ENCODE results near the gene PRKCH.
"Not testable (repeated sequence)": the region's sequence is repeated elsewhere in the genome, so short reads cannot be mapped to it uniquely, and the experiment has no call there.

PRKCH gene

DNA sequence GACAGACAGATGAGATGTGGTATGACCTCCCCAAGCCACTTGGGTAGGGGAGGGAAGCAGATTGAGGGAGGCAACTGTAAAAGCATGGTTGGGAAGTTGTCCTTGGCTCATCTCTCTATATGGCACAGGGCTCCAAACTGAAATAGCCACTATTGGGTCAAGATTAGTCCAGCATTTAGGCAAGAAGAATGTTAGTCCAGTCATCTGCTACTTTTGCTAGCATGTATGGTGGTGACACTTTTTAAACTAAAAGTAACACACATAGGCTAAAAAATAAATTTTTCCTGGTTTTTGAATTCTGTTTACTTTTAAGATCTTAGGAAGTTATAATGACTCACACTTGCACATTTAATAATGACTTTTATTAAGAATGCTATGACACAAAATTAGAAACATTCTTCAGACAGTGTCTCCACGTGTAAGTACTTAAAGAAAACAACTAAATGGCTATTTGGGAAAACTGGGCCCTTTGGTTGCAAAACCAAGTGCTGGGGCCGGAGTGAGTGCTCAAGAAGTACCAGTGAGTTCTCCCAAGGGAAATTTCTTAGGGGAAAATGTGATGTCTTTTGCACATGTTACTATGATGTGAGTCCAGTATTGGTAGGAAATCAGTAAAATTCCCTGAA lies 194.9 kb downstream of the PRKCH start:
- DNase-seq (ENCODE audit: low spot score) = no peak

DNA sequence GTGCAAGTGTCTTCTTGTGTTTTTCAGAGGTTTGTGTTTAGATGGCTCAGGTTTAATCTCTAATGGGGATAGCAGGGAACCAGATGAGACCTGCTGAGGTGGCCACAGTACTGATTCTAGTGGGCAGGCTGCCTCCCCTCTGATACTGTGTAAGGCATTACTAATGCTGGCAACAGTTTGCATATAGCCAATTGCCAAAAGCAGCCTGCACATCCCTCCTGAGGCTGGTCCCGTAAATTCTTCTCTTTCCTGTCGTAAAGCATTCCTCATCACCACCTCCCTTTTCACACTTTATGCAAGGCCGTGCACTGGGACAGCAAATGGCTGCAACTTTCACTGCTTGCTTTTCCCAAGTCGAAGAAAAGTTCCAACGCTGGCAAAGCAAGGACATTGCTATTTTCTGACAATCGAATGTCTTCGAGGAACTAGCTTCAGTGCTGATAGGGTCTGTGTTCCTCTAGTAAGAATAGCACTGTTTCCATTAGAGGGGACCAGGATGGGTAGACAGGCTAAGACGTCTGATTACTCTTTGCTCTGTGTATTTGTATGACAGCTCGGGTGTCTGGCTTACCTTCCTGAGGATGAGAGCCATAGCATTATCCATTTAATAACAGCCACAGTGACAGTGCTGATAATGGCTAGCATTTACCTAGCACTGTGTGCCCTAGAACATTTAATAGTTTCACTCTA lies 195.7 kb downstream of the PRKCH start:
- no peak for DNase-seq (ENCODE audit: low spot score)

DNA sequence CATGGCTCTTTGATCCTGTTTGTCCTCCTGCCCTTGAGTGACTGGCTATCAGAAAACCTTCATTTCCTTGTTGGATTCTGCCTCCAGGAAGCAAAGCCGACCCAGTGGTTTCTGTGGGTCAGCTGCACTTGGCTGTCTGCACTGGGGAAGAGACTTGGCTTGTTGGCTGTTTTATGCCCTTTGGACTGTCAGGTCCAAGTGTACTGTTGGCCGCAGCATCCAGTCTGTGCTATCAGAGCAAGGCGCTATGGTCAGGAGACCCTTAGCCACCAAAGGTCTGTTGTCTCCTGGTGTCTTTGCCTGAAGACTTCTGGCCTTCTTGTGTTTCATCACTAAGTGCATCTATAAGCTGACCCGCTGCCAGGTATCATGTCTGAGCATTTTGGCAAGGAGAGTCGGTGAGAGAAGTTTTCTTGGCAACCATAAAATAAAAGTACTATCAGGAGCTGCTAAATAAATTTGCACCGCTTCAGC lies 196.6 kb downstream of the PRKCH start:
- no peak for DNase-seq (ENCODE audit: low spot score)

DNA sequence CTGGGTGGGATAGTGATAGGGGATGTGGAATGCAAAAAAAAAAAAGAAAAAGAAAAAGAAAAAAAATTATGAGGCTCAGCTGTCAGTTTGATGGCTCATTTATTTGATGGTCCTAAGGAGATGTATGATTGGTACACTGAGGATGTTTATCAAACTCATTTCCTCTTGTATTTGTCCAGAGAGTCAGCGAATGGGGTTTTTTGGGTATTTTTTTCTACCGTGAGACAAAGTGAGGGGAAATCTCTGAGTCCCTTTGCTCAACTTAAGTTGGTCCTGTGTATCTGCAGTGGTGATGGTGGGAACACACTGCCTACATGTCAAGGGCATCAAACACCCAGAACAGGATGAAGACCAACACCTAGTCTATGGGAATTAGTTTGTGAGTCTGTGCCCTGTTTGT lies 197.0 kb downstream of the PRKCH start:
- no peak for DNase-seq (ENCODE audit: low spot score)

DNA sequence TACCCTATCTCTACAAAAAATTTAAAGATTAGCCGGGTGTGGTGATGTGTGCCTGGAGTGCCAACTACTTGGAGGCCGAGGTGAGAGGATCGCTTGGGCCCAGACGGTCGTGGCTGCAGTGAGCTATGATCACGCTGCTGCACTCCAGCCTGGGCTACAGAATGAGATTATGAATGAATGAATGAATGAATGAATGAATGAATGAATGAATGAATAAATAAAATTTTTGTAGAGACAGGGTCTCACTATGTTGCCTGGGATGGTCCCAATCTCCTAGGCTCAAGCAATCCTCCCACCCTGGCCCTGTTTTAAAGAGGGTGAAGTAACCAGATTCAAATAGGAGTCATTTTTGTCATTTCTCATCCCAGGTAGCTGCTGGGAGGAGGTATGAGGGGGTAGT lies 197.7 kb downstream of the PRKCH start:
- no peak for DNase-seq (ENCODE audit: low spot score)

DNA sequence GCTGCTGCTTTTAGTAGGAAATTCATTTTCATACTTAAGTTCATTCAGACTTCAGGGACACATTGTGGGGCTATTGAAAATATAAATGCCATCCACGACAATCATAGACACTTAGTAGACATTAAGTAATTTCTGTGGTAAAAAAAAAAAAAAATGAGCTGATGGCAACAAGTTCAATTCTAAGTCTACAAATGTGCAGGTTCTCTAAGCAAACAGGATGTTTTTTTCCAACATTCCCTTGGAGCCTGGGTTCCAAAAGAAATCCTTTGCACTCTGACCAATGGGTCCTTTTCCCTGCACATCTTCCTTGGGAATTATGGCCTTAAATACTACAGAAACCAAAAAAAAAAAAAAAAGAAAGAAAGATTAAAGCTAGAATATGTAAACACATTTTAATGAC lies 198.4 kb downstream of the PRKCH start:
- DNase-seq (ENCODE audit: low spot score) = no peak

DNA sequence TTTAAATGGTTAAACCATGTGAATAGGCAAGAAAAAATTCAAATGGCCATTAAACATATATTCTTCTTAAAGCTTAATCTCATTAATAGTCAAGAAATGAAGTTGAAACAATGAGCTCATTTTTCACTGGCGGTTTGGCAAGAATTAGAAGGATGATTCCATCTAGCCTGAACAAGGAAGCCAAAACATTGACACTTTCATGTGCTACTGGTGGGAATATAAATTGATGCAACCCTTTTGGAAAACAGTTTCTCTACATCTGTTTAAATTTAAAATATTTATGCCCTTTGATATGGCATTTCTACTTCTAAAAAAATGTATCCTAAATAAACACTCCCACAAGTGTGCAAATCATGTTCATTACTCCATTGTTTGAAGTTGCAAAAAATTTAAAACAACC lies 199.2 kb downstream of the PRKCH start:
- no peak for DNase-seq (ENCODE audit: low spot score)

DNA sequence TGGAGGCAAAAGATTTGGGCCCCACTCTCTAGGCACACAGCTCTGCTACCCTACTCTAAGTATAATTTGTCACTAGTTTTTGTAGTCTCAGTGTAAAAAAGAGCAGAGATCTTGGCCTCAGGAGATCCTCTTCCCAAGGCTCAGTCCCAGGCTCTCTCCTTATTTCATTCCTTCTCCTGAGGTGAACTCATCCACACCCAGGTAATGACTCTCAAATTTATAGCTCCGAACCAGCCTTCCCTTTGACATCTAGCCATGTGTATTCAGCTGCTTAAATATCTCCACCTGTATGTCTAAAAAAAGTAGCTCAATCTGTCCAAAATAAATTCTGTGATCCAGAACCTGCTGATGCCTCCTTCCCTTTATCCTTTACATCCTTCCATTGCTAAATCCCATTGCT lies 200.4 kb downstream of the PRKCH start:
- no peak for DNase-seq (ENCODE audit: low spot score)

DNA sequence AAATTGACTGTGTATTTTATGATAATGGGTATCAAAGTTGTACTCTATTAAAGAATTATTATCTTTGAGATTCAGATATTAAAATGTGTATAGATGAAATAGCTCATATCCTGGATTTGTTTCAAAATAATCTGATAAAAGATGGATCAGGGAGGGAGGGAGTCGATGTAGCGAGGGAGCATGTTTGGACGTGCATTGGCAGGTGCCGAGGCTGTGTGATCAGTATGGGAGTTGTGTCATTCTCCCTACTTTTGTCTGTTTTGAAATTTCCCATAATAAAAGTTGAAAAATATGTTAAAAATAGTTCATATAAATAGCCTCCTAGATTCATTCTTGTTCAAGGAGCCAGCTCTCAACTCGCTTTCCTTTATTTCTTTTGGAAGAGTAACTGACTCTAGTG lies 202.4 kb downstream of the PRKCH start:
- no peak for DNase-seq (ENCODE audit: low spot score)

DNA sequence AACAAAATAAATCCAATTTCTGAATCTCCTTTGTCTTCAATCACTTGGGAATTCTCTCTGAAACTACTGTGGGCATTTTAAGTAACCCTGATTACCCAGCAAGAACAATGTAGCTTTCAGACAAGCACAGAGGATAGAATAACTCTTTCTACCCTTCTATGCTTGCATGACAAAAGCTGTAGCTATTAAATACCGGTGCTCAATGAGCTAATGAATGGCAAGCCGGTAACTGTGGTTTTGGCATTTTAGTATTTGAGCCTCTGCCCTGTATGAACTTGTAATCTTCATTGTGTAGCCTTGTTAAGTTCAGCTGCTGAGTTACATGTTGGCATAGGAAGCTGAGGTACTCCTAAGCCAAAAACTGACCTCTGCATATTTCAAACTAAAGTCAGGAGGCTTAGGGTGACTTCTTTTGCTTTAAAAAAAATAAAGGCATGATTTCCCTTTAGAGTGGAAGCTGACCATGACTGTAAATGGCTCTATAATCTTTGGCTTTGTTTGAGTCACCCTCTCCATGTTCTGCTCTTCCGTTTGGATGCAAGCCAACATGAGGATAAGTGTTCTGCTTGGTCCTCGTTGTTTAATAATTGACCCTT lies 202.9 kb downstream of the PRKCH start:
- DNase-seq (ENCODE audit: low spot score) = no peak

DNA sequence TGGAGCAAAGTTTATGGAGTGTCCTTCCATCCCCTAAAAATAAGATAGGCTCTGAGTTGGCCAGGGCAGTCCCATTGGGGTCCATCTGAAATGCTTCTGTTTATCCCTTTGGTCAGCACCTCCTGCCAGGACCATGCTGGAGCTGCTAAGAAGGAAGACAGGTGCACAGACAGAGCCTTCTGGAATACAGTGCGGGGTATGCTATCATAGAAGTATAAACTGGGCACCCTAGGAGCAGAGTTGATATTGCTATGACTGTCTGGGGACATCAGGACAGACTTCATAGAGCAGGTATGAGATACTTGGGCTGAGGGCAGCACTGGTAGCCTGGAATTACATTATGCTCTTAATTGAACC lies 203.5 kb downstream of the PRKCH start:
- DNase-seq (ENCODE audit: low spot score) = no peak

DNA sequence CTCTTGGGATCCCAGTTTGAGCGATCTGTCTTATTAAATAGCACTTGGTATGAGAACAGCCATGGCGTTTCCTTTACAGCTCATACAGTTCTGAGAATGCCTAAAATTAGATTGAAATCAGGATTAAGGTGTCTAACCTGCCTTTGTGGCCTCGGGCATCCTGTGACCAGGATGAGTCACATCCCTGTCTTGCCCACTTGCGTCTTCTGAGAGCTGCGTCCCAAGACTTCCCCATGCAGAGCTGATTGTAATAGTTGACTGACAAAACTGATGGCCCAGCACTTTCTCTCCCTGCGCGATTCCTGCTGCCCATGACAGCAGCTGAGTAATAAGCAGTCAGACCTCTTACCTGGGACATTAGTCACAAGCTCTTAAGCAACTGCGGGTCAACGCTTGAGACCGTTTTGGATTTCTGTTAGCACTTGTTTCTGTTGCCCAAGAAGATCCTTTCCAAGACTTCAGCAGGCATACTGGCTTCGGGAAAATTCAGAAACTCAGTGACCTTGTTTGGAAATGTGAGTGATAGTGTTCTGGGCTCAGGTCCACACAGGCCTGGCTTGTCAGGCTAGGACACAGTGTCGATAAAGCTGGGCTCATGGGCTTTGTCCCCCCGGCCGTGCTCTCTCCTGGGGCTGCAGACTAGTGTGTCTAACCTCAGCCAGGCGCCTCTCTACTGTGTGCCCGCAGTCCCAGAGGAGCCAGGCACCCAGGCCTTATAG lies 204.1 kb downstream of the PRKCH start:
- DNase-seq (ENCODE audit: low spot score) = peak; percentile 95

DNA sequence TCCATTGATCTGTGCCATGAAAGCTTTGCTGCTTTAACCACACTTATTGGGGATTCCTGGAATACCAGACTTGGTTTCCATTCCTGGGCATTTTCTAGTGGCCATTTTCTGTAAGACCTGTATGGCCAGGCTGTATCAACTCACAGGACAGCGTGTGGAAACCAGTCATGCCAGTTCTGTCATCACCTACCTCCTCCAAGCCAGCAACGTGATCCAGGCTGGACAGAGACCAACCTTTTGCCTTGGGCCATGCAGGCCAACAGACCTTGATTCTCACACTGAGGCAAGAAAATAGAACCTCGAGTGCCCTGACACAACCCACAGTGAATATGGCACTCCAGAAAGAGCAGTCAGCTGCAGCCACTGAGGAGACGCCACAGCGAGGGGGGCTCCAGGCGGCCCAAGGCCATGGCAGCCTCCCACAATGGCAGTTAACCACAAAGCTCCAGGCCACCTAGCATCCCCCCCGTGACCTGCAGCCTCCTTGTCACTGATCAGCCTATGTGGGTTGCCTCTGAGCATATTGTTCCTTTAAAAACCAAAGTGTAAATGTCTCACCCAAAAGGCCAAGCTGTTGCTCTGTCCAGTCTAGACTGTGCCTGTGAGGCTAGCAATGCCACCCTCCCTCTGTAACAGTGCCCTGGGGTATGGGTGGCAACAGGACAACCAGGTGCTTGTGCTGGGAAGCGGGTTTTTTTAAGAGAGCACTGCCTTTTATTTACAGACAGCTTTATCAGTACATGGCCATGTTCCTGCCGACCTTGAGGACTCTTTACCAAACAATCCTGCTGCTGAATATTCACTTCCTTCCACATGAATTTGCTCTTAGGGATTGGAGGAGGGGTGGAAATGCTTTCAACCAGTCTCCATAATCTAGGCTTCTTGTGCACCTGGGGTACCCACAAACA lies 205.3 kb downstream of the PRKCH start:
- no peak for DNase-seq (ENCODE audit: low spot score)

DNA sequence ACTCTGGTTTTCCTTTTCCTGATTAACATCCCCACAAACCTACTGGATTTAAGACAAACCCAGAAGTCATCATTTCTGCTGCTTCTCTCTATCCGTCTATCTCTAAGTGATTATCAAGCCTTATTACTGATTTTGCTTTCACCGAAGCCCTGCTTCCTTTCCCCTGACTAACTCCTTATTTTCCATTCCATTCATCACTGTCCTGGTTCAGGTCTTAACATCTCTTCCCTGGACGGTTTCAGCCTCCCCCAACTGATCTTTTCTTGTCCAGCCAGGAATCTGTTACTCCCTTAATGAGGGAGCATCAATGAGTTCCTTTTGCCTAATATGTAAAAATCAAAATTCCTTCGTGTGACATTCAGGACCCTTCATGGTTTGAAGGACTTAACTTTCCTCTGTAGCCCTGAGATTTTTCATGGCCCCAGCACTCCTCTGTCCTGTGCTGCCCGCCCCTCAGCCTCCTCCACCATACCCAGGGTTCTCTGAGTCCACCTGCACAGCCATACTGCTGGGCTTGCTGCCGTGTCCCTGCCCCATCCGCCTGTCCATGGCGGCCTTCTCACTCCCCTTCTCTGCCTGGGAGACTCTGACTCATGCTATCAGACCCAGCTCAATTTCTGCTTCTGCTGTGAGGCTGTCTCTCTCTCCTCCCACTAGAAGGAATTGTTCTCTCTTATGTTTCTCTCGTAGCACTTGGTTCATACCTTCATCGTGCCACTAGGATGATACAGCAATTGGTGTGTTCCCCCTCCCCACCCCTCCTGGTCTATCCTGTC lies 206.1 kb downstream of the PRKCH start:
- DNase-seq (ENCODE audit: low spot score) = no peak

DNA sequence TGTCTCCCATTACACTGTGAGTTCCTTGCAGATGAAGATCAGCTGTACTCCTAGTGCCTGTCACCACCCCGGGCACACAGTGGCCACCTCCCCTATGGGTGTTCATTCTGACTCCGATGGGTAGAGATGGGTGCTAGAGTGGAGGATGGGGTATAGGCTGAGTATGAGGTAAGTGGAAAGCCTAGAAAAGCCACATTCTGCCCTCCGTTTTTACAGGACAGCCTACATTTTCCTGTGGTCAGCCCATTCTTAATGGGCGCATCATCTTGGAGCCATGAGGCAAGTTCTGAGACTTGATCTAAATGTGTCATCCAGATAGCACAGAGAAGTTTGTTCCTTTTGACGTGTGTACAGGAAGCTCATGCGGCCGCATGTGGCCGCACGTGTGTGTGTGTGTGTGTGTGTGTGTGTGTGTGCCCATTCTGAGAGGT lies 207.2 kb downstream of the PRKCH start:
- peak; percentile 83 for DNase-seq (ENCODE audit: low spot score)

DNA sequence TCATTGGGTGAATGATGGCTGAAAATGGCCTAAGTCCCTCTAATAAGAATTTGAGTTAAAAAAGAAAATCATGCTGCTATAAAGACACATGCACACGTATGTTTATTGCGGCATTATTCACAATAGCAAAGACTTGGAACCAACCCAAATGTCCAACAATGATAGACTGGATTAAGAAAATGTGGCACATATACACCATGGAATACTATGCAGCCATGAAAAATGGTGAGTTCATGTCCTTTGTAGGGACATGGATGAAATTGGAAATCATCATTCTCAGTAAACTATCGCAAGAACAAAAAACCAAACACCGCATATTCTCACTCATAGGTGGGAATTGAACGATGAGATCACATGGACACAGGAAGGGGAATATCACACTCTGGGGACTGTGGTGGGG lies 208.0 kb downstream of the PRKCH start:
- DNase-seq (ENCODE audit: low spot score) = not testable (repeated sequence)

DNA sequence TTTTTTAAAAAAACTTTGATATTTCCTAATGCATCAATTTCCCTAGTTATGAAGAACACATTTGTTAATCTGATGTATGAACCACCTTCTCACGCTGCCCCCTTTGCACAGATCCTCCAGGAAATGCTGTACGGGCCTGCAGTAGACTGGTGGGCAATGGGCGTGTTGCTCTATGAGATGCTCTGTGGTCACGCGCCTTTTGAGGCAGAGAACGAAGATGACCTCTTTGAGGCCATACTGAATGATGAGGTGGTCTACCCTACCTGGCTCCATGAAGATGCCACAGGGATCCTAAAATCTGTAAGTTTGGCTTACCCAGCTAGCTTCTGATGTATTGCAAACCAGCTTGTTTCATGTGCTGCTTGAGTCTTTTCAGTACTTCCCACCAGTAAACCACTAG lies 208.9 kb downstream of the PRKCH start:
- no peak for DNase-seq (ENCODE audit: low spot score)

DNA sequence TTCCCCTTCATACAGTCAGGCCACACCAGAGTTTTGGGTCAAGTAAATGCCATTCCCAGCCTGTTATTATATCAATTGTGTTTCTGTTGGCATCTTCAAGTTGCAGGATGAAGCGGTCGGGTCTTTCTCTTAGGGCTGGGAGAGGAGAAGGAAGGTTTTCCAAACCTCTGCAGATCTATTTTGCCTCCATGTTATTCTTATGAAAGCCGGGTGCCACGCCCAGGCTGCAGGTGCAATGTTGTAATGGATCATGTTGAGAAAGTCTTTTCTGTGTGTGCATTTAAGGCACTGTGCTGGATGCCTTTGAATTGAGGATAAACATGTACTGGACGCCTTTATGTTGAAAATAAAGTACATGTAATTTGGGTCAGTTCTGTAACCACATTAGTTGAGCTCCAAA lies 209.5 kb downstream of the PRKCH start:
- no peak for DNase-seq (ENCODE audit: low spot score)

DNA sequence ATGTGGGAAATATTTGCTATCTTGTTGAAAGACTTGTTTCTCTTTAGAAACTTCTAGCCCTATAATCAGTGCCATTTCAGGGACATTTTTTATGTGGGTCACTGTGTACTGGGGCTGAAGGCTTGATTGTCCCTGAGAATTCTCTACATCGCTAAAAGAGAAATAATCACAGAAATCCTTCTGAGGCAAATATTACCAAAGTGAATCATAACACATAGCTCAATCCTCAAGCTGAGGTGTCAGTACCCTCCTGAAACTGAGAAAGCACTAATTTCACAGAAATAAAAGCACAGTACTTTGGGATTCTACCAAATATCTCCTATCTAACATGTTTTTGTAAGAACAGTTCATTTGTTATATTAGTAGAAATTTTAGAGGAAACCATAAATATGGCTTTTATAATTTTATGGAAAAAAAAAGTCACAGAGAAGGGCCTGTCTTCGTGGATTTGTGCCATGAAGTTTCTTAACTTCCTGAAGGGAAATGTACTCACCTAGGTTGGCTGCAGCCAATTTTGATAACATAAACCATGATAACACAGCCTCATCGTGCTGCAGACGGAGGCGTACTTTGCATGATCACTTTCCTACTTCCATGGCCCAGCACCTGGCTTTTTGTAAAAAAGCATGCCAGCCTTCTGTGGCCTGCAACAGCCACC lies 210.2 kb downstream of the PRKCH start:
- no peak for DNase-seq (ENCODE audit: low spot score)

DNA sequence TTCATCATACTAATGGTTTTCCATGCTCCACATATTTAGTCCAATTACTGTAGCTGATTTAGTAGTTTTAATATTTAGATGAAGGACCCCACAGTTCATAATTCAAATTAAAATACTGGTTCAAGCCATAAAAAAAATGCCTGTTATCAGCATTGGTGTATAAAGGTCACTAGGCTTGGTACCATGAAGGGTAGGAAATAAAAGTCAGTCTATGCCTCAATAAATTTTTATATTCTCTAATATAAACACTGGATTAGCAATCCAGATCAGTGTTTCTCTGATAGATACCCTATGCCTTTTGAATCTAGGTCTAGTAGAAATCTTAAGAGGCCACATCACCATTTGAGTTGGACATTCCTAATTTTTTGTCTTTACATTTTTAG lies 210.7 kb downstream of the PRKCH start:
- DNase-seq (ENCODE audit: low spot score) = no peak

DNA sequence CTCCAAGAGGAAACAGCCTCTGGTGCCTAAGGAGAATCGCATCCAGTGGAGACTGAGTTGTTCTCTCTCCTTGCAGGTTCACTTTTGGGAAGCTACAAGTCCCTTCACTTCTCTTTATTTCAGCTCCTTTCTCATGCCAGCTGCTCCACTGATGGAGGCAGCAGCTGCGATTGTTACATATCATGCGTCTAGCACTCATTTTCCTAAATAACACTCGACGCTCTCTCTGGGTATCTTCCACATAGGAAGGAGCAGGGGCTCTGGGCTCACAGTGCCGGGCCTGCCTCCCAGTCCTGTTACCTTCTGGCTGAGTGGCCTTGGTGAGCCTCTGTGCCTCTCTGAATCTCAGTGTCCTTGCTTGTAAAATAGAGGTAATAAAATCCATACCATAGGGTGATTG lies 211.4 kb downstream of the PRKCH start:
- no peak for DNase-seq (ENCODE audit: low spot score)
